ENCODE data around the gene HINT3. TPM values are rescaled to one million over a fixed set of nuclear protein-coding genes. Genes with fewer than 3 reads are reported as not detected.

The HINT3 gene
- total and polyA plus RNA-seq, 2 of the 13 experiments (the other 11 are each of a cell fraction or from before 2014, with no cell fraction given): 3.1 to 22.8 TPM

DNA sequence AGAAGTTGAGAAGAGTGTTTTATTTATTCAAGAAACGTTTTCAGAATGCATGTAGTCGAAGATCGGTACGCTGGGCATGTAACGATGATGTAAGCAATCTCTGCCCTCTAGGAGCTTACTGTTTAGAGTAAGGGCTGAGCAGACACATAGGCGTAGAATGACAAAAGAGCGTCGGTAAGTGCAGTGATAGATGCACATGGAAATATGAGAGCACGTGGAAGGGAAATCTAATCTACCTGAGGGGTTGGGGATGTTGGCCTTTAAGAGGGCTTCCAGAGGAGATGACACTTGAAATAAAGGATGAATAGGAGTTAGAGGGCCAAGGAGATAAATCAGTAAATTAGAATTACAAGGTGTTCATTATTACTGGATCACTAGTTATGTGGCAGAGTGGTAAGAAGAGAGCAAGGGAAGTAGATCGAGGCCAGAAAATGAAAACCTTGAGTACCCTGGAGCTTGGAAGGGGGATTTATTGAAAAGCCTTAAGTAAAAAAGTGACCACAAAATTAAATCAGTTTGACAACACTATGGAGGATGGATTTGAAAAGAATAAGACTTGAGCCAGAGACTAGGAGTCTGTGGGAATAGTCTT lies 30.6 kb downstream of the HINT3 start (continued):
- TF ChIP-seq, protein P1, sequence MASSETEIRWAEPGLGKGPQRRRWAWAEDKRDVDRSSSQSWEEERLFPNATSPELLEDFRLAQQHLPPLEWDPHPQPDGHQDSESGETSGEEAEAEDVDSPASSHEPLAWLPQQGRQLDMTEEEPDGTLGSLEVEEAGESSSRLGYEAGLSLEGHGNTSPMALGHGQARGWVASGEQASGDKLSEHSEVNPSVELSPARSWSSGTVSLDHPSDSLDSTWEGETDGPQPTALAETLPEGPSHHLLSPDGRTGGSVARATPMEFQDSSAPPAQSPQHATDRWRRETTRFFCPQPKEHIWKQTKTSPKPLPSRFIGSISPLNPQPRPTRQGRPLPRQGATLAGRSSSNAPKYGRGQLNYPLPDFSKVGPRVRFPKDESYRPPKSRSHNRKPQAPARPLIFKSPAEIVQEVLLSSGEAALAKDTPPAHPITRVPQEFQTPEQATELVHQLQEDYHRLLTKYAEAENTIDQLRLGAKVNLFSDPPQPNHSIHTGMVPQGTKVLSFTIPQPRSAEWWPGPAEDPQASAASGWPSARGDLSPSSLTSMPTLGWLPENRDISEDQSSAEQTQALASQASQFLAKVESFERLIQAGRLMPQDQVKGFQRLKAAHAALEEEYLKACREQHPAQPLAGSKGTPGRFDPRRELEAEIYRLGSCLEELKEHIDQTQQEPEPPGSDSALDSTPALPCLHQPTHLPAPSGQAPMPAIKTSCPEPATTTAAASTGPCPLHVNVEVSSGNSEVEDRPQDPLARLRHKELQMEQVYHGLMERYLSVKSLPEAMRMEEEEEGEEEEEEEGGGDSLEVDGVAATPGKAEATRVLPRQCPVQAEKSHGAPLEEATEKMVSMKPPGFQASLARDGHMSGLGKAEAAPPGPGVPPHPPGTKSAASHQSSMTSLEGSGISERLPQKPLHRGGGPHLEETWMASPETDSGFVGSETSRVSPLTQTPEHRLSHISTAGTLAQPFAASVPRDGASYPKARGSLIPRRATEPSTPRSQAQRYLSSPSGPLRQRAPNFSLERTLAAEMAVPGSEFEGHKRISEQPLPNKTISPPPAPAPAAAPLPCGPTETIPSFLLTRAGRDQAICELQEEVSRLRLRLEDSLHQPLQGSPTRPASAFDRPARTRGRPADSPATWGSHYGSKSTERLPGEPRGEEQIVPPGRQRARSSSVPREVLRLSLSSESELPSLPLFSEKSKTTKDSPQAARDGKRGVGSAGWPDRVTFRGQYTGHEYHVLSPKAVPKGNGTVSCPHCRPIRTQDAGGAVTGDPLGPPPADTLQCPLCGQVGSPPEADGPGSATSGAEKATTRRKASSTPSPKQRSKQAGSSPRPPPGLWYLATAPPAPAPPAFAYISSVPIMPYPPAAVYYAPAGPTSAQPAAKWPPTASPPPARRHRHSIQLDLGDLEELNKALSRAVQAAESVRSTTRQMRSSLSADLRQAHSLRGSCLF (CRISPR knock-in tag; IDR thresholded peaks at IDR 0.05; ENCODE audit: borderline replicate concordance): peak; percentile 72; the same call in 1 of the 2 replicates
- TF ChIP-seq CENPBD1 (CRISPR knock-in tag; IDR thresholded peaks at IDR 0.05; ENCODE audit: borderline replicate concordance, low read depth) (no peak), MAFF (IDR thresholded peaks at IDR 0.05; ENCODE audit: low read depth, low read length) (peak; percentile 49; the same call in 1 of the 2 replicates), CENPT (CRISPR knock-in tag; IDR thresholded peaks at IDR 0.05; ENCODE audit: low read depth) (no peak), NR2F2 (IDR thresholded peaks at IDR 0.05; ENCODE audit: borderline replicate concordance, low read depth) (no peak), MYC (CRISPR knock-in tag; IDR thresholded peaks at IDR 0.05; ENCODE audit: borderline replicate concordance) (no peak; the same call in 1 of the 2 replicates), SAFB2 (CRISPR knock-in tag; IDR thresholded peaks at IDR 0.05; ENCODE audit: borderline replicate concordance, low read depth) (no peak), PTBP1 (IDR thresholded peaks at IDR 0.05; ENCODE audit: low read depth, low read length, poor library complexity, severe bottlenecking) (no peak), RAD51 (IDR thresholded peaks at IDR 0.05; ENCODE audit: borderline replicate concordance) (no peak), ZNF251 (CRISPR knock-in tag; IDR thresholded peaks at IDR 0.05) (no peak), MAF1 (CRISPR knock-in tag; IDR thresholded peaks at IDR 0.05; ENCODE audit: borderline replicate concordance) (no peak), IKZF1 (IDR thresholded peaks at IDR 0.05) (no peak), ZNF577 (CRISPR knock-in tag; IDR thresholded peaks at IDR 0.05; ENCODE audit: borderline replicate concordance, low read depth) (0 out of 2 replicates have a peak, but pooled peaks have one; percentile 38), MATR3 (CRISPR knock-in tag; IDR thresholded peaks at IDR 0.05) (no peak), ZMYM3 (CRISPR knock-in tag; IDR thresholded peaks at IDR 0.05) (no peak)
- TF ChIP-seq, protein P2, sequence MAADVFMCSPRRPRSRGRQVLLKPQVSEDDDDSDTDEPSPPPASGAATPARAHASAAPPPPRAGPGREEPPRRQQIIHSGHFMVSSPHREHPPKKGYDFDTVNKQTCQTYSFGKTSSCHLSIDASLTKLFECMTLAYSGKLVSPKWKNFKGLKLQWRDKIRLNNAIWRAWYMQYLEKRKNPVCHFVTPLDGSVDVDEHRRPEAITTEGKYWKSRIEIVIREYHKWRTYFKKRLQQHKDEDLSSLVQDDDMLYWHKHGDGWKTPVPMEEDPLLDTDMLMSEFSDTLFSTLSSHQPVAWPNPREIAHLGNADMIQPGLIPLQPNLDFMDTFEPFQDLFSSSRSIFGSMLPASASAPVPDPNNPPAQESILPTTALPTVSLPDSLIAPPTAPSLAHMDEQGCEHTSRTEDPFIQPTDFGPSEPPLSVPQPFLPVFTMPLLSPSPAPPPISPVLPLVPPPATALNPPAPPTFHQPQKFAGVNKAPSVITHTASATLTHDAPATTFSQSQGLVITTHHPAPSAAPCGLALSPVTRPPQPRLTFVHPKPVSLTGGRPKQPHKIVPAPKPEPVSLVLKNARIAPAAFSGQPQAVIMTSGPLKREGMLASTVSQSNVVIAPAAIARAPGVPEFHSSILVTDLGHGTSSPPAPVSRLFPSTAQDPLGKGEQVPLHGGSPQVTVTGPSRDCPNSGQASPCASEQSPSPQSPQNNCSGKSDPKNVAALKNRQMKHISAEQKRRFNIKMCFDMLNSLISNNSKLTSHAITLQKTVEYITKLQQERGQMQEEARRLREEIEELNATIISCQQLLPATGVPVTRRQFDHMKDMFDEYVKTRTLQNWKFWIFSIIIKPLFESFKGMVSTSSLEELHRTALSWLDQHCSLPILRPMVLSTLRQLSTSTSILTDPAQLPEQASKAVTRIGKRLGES (CRISPR knock-in tag; IDR thresholded peaks at IDR 0.05; ENCODE audit: borderline replicate concordance): 0 out of 2 replicates have a peak, but pooled peaks have one; percentile 75
- TF ChIP-seq, protein P3, sequence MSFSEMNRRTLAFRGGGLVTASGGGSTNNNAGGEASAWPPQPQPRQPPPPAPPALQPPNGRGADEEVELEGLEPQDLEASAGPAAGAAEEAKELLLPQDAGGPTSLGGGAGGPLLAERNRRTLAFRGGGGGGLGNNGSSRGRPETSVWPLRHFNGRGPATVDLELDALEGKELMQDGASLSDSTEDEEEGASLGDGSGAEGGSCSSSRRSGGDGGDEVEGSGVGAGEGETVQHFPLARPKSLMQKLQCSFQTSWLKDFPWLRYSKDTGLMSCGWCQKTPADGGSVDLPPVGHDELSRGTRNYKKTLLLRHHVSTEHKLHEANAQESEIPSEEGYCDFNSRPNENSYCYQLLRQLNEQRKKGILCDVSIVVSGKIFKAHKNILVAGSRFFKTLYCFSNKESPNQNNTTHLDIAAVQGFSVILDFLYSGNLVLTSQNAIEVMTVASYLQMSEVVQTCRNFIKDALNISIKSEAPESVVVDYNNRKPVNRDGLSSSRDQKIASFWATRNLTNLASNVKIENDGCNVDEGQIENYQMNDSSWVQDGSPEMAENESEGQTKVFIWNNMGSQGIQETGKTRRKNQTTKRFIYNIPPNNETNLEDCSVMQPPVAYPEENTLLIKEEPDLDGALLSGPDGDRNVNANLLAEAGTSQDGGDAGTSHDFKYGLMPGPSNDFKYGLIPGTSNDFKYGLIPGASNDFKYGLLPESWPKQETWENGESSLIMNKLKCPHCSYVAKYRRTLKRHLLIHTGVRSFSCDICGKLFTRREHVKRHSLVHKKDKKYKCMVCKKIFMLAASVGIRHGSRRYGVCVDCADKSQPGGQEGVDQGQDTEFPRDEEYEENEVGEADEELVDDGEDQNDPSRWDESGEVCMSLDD (CRISPR knock-in tag; IDR thresholded peaks at IDR 0.05; ENCODE audit: borderline replicate concordance): 0 out of 2 replicates have a peak, but pooled peaks have one; percentile 32
